T-helper 2 cell treated with Interferon-gamma antibody and Interleukin-4, amounts not matched to agents 5 μg/mL and 100 μg/mL, for 36 hours (primary cell): Measurements from ENCODE around the gene IKBKE.

Experiments
- DNase-seq: peaks from one replicate; pipeline ENCODE4 v3.0.0; 2021; ENCODE audit warnings: low spot score
- H3K27ac Mint-ChIP-seq: one replicate; pipeline ENCODE4 v1.8.0; 2021; ENCODE audit warnings: mild to moderate bottlenecking, mixed read lengths
- H3K27me3 Mint-ChIP-seq: one replicate; pipeline ENCODE4 v1.8.0; 2021; ENCODE audit warnings: low read depth, mixed read lengths
- H3K36me3 Mint-ChIP-seq: one replicate; pipeline ENCODE4 v1.8.0; 2021; ENCODE audit warnings: low read depth, mixed read lengths
- H3K4me1 Mint-ChIP-seq: one replicate; pipeline ENCODE4 v1.8.0; 2021; ENCODE audit warnings: low read depth, mixed read lengths
- H3K4me3 Mint-ChIP-seq: one replicate; pipeline ENCODE4 v1.8.0; 2022; ENCODE audit warnings: mild to moderate bottlenecking, moderate library complexity, mixed read lengths
- H3K9me3 Mint-ChIP-seq: one replicate; pipeline ENCODE4 v1.8.0; 2021; ENCODE audit warnings: mixed read lengths

The IKBKE gene

DNA sequence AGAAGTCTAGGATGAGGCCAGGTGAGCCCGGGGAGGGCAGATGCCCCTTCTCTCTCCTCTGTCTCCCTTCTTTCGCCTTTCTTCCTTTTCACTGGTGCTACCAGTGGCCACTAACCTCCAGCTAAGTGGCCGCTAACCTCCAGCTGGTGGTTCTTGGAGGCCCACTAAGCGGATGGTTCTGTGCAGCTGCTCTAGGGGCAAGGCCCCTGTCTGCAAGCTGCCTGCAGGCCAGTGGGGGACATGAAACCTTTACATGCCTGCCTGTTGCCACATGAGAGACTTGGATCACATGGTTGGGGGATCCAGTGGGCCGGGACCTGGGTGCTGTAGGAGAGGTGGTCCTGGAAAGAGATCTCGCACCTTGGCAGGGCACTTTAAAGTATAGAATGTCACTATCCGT is 17.7 kb downstream of the IKBKE start:
- Mint-ChIP-seq H3K4me1 (peaks cover 8% of the 10 kb centered on the region), H3K27ac (peak overlapping the region; percentile 49), H3K9me3 (no peaks in the 10 kb centered on the region), H3K36me3 (peaks cover 61% of the 10 kb centered on the region), H3K4me3 (no peak overlapping the region), H3K27me3 (no peaks in the 10 kb centered on the region)
- DNase-seq = no peak

DNA sequence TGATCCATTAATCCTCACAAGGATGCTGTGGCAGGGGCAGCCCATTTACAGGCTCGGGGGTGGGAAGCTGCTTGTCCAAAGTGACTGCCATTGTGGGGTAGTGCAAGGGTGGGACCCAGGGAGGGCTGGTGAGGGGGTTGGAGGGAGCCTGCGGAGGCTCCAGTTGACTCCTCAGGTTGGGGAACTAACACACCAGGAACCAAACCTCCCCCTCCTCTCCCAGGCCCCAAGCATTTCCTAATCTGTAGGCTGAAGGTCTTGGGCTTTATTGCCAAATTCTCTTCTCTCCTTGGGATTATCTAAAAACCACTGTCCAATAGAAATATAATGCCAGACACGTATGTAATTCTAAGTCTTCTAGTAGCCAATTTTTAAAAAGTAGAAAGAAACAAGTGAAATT is 18.2 kb downstream of the IKBKE start:
- DNase-seq = no peak
- Mint-ChIP-seq H3K4me1 (peaks cover 8% of the 10 kb centered on the region), H3K4me3 (no peak overlapping the region), H3K36me3 (peaks cover 60% of the 10 kb centered on the region), H3K9me3 (no peaks in the 10 kb centered on the region), H3K27ac (no peak overlapping the region), H3K27me3 (no peaks in the 10 kb centered on the region)

DNA sequence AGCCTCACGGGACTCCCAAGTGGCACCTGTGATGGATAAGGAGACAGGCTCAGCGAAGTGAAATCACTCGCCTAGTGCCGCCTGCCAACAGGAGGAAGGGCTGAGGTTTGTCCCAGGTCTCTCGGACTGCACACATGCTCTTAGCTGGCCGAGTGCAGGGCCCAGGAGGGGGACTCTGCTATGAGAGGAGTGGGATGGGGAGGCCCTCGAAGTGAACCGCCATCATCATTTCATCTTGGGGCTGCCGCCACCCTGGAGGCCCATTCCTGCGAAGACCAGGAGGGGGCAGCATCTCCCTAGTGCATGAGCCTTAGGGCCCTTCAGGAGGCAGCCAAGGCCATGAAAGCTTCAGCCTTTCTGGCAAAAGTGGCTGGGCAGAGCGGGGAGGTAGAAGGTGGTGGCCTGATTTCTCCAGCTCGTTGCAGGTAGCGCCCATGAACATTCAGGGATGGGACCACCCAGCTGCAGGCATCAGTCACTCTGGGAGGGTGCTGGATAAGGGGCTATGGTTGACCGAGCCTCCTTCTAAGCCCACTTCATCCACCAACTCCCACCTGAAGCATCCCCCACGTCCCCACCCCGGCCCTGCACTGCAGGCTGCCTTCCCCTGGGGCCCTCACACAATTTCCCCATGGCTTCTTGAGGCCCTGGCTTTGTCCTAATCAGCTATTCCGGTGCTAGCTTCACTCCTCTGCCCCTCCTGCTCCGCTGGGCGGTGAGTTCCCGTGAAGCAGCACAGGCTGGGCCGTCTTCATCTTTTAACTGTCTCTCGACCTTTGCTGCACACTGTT is 19.9 kb downstream of the IKBKE start:
- Mint-ChIP-seq H3K36me3 (peaks cover 59% of the 10 kb centered on the region), H3K27me3 (no peaks in the 10 kb centered on the region), H3K4me1 (peaks cover 8% of the 10 kb centered on the region), H3K9me3 (no peaks in the 10 kb centered on the region), H3K4me3 (no peak overlapping the region), H3K27ac (no peak overlapping the region)
- peak; percentile 52 for DNase-seq

DNA sequence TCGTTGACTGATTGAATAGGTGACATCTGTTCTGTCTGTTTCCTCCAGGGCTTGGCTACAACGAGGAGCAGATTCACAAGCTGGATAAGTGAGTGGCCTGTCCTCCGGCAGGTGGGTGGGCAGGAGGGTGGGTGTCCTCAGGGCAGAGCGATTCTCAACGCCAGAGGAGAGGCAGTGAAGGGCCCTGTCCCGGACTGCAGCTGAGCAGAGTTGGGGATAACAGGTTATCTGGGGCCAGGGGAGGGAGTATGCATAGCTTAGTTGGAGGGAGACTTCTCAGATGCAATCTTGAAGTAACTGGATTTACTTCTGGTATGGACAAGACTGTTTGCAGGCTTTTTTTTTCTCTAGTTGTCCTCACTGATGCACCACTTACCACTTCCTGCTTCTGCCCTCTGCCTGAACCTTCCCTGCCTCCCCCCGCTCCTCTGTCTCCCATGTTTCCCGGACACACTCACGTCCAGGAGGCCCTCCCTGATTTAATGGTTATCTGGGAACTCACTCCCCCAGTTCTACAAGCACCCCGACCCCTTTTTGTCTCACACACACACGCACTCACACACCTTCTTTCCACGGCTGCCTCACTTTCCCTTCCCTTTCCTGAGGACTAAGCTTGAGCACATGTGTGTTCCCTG is 20.6 kb downstream of the IKBKE start:
- Mint-ChIP-seq H3K4me1 (peaks cover 8% of the 10 kb centered on the region), H3K4me3 (no peak overlapping the region), H3K27ac (no peak overlapping the region), H3K36me3 (peaks cover 57% of the 10 kb centered on the region), H3K9me3 (no peaks in the 10 kb centered on the region), H3K27me3 (no peaks in the 10 kb centered on the region)
- no peak for DNase-seq

DNA sequence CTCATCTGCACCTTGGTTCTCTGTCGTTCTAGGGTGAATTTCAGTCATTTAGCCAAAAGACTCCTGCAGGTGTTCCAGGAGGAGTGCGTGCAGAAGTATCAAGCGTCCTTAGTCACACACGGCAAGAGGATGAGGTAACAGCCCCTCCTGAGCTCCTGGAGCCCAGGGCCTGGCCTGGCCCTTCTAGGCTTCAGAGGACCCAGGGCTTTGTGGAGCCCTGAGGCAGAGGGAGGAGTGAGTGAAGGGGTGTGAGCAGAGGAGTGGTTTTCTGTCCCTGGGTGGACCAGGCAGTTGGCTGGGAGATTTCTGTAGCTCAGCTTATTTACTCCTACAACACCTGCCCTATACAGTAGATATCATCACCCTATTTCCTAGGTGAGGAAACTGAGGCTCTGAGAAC is 21.3 kb downstream of the IKBKE start:
- no peak for DNase-seq
- Mint-ChIP-seq H3K27ac (no peak overlapping the region), H3K4me3 (no peak overlapping the region), H3K4me1 (peaks cover 14% of the 10 kb centered on the region), H3K36me3 (peaks cover 63% of the 10 kb centered on the region), H3K9me3 (no peaks in the 10 kb centered on the region), H3K27me3 (no peaks in the 10 kb centered on the region)

DNA sequence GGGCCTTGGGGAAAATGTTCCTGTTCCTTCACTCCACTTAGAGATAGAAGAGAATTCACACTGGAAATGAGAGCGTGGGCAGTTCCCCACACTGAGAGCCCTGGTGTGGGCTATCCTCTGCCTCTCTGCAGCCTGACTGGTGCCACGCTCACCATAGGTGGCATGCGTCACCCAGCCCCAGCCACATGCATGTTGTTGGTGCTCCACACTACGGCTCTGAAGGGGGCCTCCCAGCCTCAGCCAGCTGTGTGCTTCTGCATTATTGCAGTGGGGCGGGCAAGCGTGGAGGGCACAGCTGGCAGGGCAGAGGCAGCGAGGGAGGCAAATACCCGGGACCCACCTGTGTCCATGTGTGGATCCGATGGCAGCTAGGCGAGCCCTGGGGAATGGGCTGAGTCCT is 22.3 kb downstream of the IKBKE start:
- H3K4me1 Mint-ChIP-seq = peaks cover 14% of the 10 kb centered on the region

DNA sequence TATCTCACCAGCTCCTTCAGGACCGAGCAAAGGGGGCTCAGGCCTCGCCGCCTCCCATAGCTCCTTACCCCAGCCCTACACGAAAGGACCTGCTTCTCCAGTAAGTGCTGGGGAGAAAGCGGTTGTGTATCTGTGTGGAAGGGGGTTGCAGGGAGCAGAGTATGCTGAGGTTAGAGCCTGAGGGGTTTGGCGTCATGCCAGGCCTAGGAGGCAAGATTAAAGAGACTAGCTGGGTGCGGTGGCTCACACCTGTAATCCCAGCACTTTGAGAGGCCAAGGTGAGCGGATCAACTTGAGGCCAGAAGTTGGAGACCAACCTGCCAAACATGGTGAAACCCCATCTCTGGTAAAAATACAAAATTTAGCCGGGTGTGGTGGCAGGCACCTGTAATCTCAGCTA is 23.0 kb downstream of the IKBKE start:
- Mint-ChIP-seq H3K4me1 (peaks cover 14% of the 10 kb centered on the region), H3K27ac (no peak overlapping the region), H3K27me3 (no peaks in the 10 kb centered on the region), H3K9me3 (no peaks in the 10 kb centered on the region), H3K36me3 (peaks cover 58% of the 10 kb centered on the region), H3K4me3 (no peak overlapping the region)
- no peak for DNase-seq

More for the DNA sequence above, 22.3 kb downstream of the IKBKE start:
- no peaks in the 10 kb centered on the region for H3K27me3 Mint-ChIP-seq
- H3K36me3 Mint-ChIP-seq = peaks cover 61% of the 10 kb centered on the region
- DNase-seq = no peak
- H3K9me3 Mint-ChIP-seq = no peaks in the 10 kb centered on the region
- no peak overlapping the region for H3K27ac Mint-ChIP-seq
- H3K4me3 Mint-ChIP-seq = no peak overlapping the region

DNA sequence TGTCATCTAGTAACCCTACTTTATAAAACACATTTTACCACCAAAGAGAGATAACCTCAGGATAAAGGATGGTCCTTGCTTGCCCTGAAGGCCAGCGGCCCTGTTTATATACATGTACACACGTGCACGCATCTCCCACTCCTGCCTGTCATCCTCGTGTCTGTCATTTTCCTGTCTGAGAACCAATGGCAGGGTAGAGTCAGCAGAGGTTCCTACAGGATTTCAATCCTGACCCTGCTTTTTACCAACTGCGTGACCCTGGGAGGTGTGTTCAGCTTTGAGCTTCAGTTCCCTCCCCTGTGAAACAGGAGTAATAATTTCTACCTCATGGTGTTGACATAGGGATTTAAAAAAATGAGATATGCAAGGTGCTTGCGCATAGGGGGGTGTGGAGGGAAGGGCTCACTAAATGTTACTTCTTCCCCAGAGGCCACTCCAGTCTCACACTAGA is 24.8 kb downstream of the IKBKE start:
- Mint-ChIP-seq H3K4me1 (peaks cover 14% of the 10 kb centered on the region), H3K27ac (no peak overlapping the region), H3K36me3 (peaks cover 59% of the 10 kb centered on the region), H3K9me3 (no peaks in the 10 kb centered on the region), H3K27me3 (no peaks in the 10 kb centered on the region), H3K4me3 (no peak overlapping the region)
- no peak for DNase-seq

DNA sequence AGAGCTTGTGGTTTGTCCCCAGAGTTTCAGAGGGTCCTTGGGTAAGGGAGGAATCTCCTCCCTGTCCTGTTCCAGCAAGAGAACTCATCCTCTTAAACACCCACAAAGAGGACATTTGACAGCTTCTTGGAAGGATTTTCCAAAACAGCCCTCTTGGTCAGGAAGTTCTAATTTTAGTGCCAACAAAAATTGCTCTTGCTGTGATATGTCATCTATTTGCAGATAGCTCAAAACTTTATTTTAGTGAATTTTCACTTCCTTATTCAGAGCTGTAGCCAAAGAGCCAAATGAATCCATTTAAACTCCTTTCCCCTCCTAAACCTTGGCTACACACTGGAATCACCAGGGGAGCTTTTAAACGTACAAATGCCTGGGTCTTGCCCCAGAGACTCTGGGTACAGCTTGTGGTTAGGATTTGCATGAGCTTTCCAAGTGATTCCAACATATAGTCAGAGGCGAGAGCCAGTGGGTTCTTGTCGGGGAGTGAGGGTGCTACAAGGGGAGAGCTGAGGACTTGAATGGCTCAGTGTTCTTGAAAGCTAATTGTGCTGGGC is 25.3 kb downstream of the IKBKE start:
- Mint-ChIP-seq H3K9me3 (no peaks in the 10 kb centered on the region), H3K27ac (no peak overlapping the region), H3K27me3 (no peaks in the 10 kb centered on the region), H3K4me1 (peaks cover 13% of the 10 kb centered on the region), H3K4me3 (no peak overlapping the region), H3K36me3 (peaks cover 56% of the 10 kb centered on the region)
- DNase-seq = no peak

DNA sequence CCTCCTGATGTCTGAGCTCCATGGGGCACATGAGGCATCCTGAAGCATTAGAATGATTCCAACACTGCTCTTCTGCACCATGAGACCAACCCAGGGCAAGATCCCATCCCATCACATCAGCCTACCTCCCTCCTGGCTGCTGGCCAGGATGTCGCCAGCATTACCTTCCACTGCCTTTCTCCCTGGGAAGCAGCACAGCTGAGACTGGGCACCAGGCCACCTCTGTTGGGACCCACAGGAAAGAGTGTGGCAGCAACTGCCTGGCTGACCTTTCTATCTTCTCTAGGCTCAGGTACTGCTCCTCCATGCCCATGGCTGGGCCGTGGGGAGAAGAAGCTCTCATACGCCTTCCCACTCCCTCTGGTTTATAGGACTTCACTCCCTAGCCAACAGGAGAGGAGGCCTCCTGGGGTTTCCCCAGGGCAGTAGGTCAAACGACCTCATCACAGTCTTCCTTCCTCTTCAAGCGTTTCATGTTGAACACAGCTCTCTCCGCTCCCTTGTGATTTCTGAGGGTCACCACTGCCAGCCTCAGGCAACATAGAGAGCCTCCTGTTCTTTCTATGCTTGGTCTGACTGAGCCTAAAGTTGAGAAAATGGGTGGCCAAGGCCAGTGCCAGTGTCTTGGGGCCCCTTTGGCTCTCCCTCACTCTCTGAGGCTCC is 26.0 kb downstream of the IKBKE start:
- Mint-ChIP-seq H3K4me1 (peaks cover 7% of the 10 kb centered on the region), H3K36me3 (peaks cover 49% of the 10 kb centered on the region), H3K9me3 (no peaks in the 10 kb centered on the region), H3K4me3 (no peak overlapping the region), H3K27ac (no peak overlapping the region), H3K27me3 (no peaks in the 10 kb centered on the region)
- no peak for DNase-seq

DNA sequence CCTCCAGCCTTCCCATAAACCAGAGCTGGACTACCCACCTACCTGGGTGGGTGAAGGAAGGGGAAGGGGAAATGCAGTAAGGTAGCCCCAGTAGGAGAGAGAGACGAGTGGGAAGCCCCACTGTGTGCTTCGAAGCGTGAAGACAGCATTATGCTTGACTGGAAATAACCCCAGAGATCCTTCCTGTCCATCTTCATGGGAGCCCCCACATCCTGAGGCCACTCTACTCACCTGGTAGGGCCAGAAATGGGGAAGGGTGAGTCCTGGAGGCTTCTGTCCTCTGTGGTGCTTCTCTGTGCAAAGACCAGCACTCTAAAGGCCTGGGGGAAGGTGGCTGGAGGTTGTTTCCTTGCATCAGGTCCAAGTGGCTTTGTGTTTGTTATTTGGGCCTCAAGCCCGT is 27.1 kb downstream of the IKBKE start:
- Mint-ChIP-seq H3K9me3 (no peaks in the 10 kb centered on the region), H3K36me3 (peaks cover 40% of the 10 kb centered on the region), H3K4me3 (no peak overlapping the region), H3K27ac (no peak overlapping the region), H3K27me3 (no peaks in the 10 kb centered on the region), H3K4me1 (peaks cover 6% of the 10 kb centered on the region)
- no peak for DNase-seq

DNA sequence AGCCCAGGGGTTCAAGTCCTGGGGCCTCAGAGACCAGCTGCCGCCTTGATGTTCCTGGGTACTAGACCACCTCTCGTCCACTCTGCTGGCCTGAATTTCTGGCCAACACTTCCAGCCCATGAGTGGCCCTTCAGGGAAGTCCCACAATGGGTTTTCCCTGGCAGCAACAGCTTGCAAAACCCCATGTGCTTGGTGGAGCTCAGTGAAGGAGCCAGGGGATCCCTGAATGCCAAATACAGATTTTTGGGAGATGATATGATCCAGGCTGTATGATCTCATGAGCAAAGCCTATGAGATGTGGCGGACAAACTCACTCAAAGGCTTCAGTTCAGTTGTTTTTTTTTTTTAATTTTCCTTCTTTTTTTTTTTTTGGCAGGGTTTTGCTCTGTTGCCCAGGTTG is 27.5 kb downstream of the IKBKE start:
- Mint-ChIP-seq H3K36me3 (peaks cover 36% of the 10 kb centered on the region), H3K27ac (peak overlapping the region; percentile 52), H3K9me3 (no peaks in the 10 kb centered on the region), H3K4me1 (peaks cover 8% of the 10 kb centered on the region), H3K27me3 (no peaks in the 10 kb centered on the region), H3K4me3 (no peak overlapping the region)
- DNase-seq = no peak

DNA sequence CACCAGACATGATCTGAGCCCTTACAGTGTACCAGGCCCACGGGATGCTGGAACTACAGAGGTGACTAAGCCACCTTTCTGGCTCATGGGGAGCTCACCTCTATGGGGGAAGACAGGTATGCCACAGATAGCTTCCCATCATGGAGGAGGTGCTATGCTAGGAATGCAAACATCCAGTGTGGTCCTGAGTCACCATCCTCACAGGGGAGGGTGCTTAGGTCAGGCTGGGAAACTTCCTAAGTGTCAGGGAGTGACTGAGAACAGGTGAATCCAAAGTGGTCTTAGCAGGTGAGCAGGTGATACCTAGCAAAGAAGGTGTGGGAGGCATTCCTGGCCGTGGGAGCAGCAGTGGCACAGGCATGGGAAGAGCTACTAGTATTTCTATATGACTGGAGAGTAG is 28.4 kb downstream of the IKBKE start:
- no peaks in the 10 kb centered on the region for H3K27me3 Mint-ChIP-seq
- DNase-seq = no peak
- H3K36me3 Mint-ChIP-seq = peaks cover 29% of the 10 kb centered on the region
- peaks cover 8% of the 10 kb centered on the region for H3K4me1 Mint-ChIP-seq
- H3K27ac Mint-ChIP-seq = no peak overlapping the region
- no peaks in the 10 kb centered on the region for H3K9me3 Mint-ChIP-seq
- H3K4me3 Mint-ChIP-seq = no peak overlapping the region

DNA sequence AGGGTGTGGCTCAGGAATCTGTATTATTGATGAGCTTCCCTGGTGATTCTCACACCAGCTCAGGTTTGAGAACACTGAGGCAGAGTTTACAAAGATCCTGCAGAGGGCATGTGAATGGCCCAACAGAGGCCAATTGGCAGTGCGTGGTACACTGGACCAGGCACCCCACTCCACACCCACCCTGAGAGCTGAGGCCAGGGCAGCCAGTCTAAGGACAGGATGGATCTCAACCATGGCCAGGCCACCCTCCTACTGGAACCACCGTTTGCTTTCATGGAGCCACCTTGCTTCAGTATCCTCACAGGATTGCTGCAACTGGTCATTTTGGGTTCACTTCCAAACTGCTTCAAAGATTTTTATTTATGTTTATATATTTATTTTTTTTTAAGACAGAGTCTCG is 29.8 kb downstream of the IKBKE start:
- no peaks in the 10 kb centered on the region for H3K9me3 Mint-ChIP-seq
- no peak overlapping the region for H3K27ac Mint-ChIP-seq
- peaks cover 30% of the 10 kb centered on the region for H3K36me3 Mint-ChIP-seq
- H3K27me3 Mint-ChIP-seq = no peaks in the 10 kb centered on the region
- H3K4me3 Mint-ChIP-seq = no peak overlapping the region
- H3K4me1 Mint-ChIP-seq = peaks cover 19% of the 10 kb centered on the region
- DNase-seq = no peak
